ENCODE results near the gene KLHL41. TPM values are rescaled to one million over a fixed set of nuclear protein-coding genes. Genes with fewer than 3 reads are reported as not detected.
A peak's percentile ranks its signal among the peaks of the same experiment; 100 is the strongest.

KLHL41 gene
- total RNA-seq: under 0.01 and 0.20 TPM in 2 replicates

DNA sequence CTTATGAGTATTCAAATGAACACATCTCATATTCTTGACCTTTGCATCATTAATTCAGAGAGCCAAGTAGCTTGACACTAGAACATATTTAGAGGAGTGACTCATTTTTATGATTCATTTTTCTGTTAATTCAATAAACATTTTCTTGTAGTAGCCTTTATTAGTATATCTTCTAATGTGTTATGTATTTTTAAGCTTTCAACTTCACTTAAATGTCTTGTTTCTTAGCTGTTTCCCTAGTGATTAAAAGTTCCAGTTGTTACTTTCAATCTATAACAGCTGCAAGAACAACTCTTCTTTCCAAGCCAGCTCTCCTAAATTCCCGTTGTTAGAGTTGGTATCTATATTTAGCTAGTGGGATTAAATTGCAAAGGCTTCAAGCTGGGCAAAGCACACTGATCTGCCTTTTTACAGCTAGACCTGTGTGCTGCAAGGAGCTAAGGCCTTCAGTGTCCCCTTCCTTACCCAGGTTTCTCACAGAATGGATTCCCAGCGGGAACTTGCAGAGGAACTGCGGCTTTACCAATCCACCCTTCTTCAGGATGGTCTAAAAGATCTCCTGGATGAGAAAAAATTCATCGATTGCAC, at the start of gene KLHL41:
Gene KLHL41 (plus strand): TSS at position 405 of the 588 bp plus-strand sequence. CDS start 77 bp downstream, at position 482.
- peak in 1 of 2 donors; percentile 51 for DNase-seq (ENCODE audit: low read depth in 2 of 2)

DNA sequence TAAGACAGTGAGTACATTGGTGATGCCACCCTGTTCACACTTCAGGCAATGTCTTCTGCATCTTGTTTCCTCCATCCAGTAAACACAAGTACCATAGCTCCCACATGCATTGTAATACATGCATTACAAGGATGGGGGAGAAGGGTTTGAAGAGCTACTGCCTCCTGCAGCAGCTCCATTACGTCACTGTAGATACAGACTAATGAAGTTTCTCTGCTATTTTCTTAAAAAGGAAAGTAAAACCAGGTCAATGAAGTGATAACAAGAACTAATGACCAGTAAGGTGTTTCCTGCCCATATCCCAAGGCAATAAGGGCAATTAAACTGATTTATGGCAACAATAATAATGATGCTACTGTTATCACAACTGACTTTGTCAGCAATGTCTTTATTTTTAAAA, 48.4 kb upstream of the KLHL41 start:
- DNase-seq (ENCODE audit: low read depth in 2 of 2): peak in 1 of 2 donors; percentile 3

DNA sequence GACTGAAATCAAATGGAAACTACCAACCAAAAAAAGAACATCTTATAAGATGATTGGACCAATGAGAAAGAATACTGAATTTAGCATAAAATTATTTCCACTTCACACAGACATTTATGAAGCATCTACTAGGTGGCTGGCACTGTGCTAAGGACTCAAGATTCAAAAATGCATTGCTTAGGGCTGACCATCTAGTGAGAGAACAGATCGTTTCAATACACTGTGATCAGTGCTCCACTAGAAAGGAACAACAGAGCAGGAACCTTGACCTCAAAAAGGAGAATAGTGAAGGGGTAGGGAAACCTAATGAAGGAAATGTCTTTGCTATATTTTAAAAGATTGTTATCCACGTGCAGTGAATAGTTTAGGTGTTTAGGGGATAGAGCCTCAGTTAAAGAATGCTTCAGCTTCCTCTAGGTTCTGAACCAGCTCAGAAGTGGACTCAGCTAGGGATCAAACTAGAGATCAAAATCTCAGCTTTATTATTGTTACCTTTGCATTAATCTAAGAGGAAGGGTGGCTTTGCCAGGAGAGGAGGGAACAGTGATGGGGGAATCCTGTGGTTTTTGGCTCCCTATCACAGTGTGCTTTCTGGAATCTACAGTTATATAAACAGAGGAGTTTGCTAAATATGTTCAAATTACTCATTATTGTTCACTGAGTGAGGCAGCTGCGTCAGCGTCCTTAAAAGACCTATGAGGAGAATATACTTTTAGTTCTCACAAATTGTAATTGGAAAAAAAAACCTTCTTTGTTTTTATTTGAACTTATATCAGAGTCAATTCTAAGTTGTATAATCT, 46.4 kb upstream of the KLHL41 start:
- peak; percentile 63 to 72 for DNase-seq (ENCODE audit: low read depth in 2 of 2)

DNA sequence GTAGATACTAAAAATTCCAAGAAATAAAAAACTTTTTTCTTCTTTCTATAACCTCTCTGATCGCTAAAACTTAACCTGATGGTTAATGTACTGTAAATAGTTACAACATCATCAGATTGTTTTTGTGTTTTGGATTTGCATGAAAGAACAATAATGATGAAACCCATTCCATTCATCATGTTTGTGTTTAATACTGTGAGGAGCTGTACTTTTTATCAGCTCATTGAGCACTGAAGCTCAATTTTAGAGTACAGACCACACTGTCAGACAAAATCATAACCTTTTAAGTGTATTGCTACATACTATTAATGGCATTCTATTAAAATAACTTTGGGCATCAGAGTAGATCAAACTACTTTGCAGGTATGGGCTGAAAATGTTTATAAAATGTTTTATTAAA, 45.0 kb upstream of the KLHL41 start:
- DNase-seq (ENCODE audit: low read depth in 2 of 2): no peak

DNA sequence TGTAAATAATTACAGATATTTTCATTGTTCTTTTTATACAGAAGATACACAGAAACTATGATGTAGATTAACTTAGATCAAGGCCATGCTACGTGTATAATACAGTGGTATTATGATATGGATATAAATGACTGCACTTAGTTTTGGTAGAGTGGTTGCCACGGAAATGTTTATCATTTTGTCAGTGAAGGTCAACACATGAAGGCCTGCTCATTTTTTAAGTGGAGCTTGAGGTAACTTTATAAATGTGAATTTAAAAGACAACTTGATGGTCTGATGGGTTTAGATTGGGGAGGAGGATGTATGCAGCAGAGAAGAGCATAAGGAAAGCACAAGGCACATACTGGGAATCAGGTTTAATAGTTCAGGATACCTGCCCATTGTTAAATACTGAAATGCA, 44.6 kb upstream of the KLHL41 start:
- no peak for DNase-seq (ENCODE audit: low read depth in 2 of 2)

GRCh38 chr2:169468841-169469240, 40.7 kb upstream of the KLHL41 start:
- DNase-seq (ENCODE audit: low read depth in 2 of 2): no peak

DNA sequence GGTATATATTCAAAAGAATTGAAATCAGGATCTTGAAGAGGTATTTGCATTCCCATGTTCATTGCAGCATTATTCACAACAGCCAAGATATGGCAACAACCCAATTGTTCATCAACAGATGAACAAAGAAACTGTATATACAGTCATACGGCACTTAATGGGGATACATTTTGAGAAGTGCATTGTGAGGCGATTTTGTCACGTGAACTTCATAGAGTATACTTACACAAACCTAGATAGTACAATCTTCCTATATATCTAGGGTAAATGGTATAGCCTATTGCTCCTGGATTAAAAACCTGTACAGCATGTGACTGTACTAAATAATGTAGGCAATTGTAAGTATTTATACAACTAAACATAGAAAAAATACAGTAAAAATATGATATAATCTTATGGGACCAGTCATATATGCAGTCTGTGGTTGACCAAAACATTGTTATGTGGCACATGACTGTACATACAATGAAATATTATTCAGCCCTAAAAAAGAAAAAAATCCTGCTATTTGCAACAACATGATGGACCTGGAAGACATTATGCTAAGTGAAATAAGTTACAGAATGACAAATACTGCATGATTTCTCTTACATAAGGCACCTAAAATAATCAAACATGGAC, 39.4 kb upstream of the KLHL41 start:
- DNase-seq (ENCODE audit: low read depth in 2 of 2): no peak

- DNase-seq (ENCODE audit: low read depth in 2 of 2): no peak
Observed at GRCh38 chr2:169472249-169472648, 37.3 kb upstream of the KLHL41 start.

DNA sequence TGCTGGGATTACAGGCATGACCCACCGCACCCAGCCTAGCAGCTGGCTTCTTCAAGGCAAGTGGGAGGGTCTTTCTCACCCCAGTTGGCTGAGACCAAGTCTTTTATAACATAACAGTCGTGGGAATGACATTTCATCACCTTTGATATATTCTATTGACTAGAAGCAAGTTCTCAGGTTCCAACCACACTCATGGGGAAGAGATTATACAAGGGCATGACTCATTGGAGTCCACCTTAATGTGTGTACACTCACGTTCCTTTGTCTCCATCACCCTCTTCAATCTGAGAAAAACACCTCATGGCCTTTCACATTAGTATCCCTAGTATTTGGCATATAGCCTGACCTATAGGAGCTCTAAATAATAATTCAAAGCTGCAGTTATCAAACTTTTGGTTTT, 33.0 kb upstream of the KLHL41 start:
- peak in 1 of 2 donors; percentile 19 for DNase-seq (ENCODE audit: low read depth in 2 of 2)

DNA sequence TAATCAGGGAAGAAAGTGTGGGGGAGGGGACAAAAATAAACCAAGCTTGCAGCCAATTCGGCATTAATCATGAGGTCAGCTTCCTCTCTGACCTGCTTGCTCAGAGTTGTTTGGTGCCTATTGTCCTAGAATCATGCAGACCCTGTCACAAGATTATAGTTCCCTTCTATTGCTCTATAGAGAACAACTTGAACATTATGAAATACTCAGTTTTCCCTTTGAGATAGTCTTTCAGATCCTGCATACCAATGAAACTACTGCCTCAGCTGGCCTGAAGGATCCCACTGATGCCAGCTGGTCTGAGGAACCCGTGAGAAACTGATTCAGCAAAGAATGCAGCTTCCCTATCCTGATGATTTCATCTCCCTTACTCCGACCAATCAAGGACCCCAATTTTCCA, 31.2 kb upstream of the KLHL41 start:
- peak; percentile 56 to 90 for DNase-seq (ENCODE audit: low read depth in 2 of 2)

GRCh38 chr2:169478745-169479256, 30.7 kb upstream of the KLHL41 start:
- DNase-seq (ENCODE audit: low read depth in 2 of 2): no peak

DNA sequence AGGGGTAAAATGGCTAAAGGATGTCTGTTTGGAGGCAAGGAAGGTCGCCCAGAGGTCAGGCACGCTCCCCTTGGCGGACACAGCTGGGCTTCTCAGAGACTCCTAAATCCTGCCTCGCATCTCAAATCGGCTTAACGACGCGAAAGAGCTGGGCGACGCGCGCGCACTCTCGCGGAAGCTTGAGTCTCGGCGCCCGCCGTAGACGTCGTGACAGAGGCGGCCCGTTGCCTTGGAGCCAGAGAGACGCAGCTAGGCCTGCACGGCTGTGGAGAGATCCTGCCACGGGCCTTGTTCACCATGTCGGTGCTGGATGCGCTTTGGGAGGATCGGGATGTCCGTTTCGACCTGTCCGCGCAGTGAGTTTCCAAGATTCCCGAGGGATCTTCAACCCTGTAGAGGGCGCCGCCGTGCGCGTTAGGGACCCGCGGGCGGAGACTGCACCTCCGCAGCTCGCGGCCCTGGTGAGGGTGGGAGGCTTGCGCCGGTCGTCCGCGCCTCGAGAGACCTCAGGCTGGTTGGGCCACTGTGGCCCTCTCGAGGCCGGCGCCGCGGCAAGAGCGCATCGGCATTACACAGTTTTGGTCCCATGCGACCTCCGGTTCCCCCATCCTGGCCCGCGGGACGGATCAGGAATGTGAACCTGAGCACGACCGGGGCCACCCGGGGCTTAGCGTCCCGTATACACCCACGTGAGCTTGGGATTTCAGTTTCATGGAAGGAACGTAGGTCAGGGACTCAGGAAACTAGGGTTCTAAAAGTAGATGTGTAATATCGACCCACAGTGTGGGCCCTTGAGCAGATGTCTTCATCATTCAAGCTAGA, 30.0 kb upstream of the KLHL41 start, which contains the start of gene BBS5:
Gene BBS5 (plus strand): TSS at position 238 of the 822 bp plus-strand sequence. CDS start 60 bp downstream, at position 298.
- DNase-seq (ENCODE audit: low read depth in 2 of 2): peak; percentile 88 to 89

GRCh38 chr2:169480079-169480465, 29.4 kb upstream of the KLHL41 start:
- DNase-seq (ENCODE audit: low read depth in 2 of 2): no peak

- no peak for DNase-seq (ENCODE audit: low read depth in 2 of 2)
Observed at GRCh38 chr2:169485650-169486138, 23.8 kb upstream of the KLHL41 start.

DNA sequence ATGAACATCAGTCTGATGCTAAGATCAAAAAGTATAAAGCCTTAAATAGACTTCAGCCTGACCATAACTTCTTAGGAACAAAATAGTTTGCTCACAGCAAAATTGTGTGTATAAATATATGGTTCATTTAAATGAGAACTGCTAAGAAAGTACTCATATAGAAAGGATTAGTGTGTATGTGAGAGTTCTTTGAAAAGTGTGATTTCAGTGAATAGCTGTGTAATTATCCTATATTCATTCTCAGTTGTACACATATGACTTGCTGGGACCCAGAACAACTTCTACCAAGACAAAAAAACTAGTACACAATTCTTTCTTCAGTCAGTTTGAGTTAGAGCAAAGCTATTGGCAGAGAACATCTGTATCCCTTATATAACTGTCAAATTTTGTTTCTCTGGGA, 23.0 kb upstream of the KLHL41 start:
- DNase-seq (ENCODE audit: low read depth in 2 of 2): no peak

DNA sequence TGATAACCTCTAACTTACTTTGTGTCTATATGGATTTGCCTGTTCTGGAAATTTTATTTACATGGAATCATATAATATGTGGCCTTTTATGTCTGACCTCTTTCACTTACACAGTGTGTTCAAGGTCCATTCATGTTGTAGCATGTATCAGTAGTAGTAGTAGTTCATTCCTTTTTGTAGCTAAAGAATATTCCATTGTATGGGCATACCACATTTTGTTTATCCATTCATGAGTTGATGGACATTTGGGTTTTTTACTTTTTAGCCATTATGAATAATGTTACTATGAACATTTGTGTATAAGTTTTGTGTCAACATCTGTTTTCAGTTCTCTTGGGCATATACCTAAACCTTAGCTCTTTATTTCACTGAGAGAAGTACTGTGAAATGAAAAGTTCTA, 18.7 kb upstream of the KLHL41 start:
- DNase-seq (ENCODE audit: low read depth in 2 of 2): no peak

DNA sequence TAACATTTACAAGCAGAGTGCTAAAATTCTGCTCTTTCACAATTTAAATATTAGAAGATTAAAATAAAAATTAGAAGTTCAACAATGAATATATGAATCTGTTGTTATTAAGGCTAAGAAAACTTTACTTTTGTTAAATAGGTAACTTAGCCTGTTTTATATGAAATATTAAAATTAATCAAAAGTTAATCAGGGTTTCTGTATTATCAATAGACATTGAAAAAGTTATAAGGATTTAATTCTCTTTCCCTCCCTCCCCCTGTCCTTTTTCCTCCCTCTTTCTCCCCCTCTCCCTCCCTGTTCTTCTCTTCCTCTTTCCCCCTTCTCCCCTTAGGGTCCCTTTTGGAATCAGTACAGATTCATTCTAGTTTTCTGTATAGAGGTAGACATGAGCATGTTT, 18.1 kb upstream of the KLHL41 start:
- DNase-seq (ENCODE audit: low read depth in 2 of 2): no peak

GRCh38 chr2:169493360-169493759, 16.1 kb upstream of the KLHL41 start:
- DNase-seq (ENCODE audit: low read depth in 2 of 2): no peak

GRCh38 chr2:169495310-169495928, 14.1 kb upstream of the KLHL41 start:
- no peak for DNase-seq (ENCODE audit: low read depth in 2 of 2)

GRCh38 chr2:169504651-169505050, 4.9 kb upstream of the KLHL41 start:
- DNase-seq (ENCODE audit: low read depth in 2 of 2): no peak

- DNase-seq (ENCODE audit: low read depth in 2 of 2): peak; percentile 85 to 92
Observed at GRCh38 chr2:169507698-169508097, 1.8 kb upstream of the KLHL41 start.

Data from lung microvascular endothelial cell (primary cell).